HG02588 (cell line): ENCODE results near the gene KDM1B.

ENCODE experiments used
- ATAC-seq: cut with Tn5 transposase; IDR thresholded peaks from one replicate; pipeline ENCODE4 v1.9.1; 2021; ENCODE audit warnings: mild to moderate bottlenecking, moderate library complexity; ENCODE audit not compliant: unreplicated experiment

Gene KDM1B

DNA sequence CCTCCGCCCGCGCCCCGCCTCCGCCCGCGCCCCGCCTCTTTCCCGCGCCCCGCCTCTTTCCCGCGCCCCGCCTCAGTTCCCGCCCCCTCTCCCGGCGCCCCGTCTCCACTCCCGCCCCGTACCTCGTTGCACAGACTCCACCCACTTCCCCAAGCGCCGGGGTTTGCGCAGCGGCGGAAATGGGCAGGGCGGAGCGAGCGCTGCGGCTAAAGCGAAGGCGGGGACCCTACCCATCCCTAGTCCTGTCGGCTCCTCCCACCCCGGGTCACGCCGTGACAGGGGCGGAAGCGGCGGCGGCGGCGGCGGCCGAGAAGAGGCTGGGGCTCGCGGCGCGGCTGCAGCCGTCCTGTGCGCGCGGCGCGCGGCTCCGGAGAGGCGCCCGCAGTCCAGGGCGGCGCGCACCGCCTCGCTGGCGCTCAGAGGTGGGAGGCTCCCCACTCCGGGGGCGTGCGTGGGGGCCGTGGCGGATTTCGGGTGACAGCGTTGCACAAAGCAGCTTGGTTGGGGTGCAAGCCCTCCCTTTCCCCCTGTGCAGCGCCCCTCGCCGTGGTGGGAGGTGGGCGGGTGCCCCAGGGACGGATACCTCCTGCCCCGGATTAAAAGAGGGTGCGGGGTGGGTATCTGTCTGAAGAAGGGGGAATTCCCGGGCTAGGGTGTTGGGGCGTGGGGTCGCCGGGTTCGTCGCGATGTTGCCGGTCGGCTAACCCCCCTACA, at the start of gene KDM1B:
KDM1B (plus strand) TSS at position 273 of the 714 bp plus-strand sequence. CDS start 4,474 bp downstream, outside the sequence.
- ATAC-seq, result peak; percentile 89

- no peak for ATAC-seq
Measured at GRCh38 chr6:18107061-18107460, 48.2 kb upstream of the KDM1B start.

DNA sequence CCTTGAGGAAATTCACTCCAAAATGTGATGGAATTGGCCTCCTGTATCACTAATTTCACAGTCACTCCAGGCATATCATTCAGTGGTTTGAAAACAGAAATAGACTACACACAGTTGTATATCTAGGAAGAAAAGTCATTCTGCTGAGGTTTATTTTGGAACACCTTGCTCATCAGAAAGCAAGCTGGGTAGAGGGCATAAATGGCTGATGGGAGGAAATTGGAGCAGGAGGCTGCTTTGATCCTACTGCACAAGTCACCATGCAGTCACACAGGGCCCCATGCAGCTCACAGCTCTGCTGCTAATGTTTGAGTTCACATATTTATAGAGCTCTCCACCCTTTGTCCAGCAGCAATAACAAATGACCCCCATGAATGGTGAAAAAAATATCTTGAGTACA, 45.1 kb upstream of the KDM1B start:
- ATAC-seq, result no peak

GRCh38 chr6:18115356-18115755, 39.9 kb upstream of the KDM1B start:
- no peak for ATAC-seq

DNA sequence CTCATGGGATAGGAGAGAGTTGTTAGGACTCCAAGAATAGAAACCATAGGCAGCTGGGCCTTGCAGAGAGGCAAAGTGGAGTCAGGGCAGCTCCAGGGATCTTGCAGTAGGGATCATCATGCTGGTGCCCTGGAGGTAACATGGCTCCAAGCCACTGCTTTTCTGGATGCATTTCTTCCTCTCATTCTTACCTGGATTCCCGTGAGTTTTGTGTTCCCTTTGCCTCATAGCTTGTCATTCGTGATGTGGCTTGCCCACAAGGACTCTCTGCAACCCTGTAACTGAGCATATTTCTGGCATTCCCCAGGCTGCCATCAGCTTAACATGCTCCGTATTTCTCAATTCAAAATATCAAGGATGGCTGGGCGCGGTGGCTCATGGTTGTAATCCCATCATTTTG, 38.1 kb upstream of the KDM1B start:
- no peak for ATAC-seq

- ATAC-seq, result no peak
Measured at GRCh38 chr6:18118330-18118729, 36.9 kb upstream of the KDM1B start.

- no peak for ATAC-seq
Measured at GRCh38 chr6:18119236-18119635, 36.0 kb upstream of the KDM1B start.

- ATAC-seq, result no peak
Measured at GRCh38 chr6:18121580-18122127, 33.6 kb upstream of the KDM1B start.

- ATAC-seq, result peak; percentile 100
Measured at GRCh38 chr6:18122128-18123093, 32.8 kb upstream of the KDM1B start, which contains the start of gene NHLRC1. Gene NHLRC1 (minus strand): TSS chr6:18122677. CDS start chr6:18122606, 71 bp downstream.

- ATAC-seq, result no peak
Measured at GRCh38 chr6:18126121-18126520, 29.1 kb upstream of the KDM1B start.

DNA sequence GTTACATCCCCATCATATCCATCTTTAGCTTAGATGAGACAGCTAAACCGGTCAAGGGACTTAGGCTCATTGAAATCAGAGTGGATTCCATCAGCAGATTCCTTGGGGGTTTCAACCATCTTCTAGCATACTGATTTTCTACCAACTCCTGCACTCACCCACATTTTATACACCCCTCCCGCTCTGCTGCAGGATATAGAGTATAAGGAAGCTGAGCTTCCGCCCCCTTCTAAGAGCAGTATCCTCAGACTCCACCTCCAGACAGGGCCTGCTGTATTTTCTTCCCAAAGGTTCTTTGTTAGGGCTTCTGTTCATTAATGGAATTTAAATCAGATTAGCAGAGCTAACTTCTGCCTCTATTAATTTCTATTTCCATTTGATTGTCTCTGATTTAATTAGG, 22.9 kb upstream of the KDM1B start:
- ATAC-seq, result no peak

DNA sequence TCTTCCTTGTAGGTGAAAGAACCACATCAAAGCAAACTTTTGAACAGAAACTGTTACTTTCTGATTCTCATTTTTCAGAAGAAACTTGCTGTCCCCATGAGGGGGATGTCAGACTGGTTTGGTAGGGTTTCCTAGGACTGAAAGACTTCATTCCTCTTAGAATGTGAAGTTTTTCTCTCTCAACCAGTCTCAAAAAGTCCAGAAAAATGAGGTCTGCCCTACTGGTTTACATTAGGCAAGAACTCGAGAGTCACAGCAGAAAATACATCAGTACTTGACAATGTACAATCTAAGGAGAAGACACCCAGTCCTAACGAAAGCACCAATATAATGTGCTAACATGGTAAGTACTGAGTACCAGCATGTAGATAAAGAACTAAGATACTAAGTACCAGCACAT, 20.1 kb upstream of the KDM1B start:
- ATAC-seq, result no peak

GRCh38 chr6:18136260-18136659, 19.0 kb upstream of the KDM1B start:
- no peak for ATAC-seq

DNA sequence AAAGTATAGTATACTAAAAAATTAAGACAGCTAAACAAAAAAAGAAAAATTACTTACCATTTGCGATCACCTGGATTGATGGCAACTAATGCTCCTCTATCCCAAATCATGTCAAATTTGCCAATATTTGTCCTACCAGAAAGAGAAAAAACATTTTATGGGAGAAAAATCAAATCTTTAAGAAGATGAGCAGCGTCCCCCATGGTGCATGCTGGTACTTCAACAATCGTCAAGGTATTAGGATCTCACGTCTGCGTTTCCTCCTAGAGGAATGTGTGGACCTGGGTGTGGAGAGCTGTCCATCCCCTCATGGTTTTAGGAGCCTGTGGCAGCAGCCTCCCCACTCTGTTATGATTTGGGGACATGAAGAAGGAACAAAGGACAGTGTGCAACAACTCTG, 16.3 kb upstream of the KDM1B start:
- no peak for ATAC-seq

DNA sequence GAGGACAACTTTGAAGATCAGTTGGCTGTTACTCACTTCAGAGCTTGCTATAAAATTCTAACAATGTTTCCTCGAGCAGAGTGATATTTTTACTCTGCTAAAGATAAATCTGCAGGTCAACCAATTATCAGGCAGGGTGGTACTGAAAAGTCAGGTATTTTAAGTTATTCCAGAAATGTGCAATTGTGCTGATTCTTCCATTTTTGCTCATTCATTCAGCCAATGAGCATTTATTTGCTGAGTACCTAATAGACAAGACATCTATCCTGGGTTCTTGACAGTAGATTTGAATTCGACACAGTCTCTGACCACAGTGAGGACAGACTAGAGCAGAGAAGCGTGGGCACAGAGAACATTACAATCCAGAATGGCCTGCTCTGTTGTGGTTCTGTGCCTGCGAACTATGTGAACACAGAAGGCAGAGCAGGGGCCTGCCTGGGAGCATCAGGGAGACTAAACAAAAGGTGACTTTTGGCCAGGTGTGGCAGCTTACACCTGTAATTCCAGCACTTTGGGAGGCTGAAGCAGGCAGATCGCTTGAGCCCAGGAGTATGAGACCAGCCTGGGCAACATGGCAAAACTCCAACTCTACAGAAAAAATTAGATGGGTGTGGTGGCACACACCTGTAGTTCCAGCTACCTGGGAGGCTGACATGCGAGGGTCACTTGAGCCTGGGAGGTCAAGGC, 15.1 kb upstream of the KDM1B start:
- no peak for ATAC-seq

DNA sequence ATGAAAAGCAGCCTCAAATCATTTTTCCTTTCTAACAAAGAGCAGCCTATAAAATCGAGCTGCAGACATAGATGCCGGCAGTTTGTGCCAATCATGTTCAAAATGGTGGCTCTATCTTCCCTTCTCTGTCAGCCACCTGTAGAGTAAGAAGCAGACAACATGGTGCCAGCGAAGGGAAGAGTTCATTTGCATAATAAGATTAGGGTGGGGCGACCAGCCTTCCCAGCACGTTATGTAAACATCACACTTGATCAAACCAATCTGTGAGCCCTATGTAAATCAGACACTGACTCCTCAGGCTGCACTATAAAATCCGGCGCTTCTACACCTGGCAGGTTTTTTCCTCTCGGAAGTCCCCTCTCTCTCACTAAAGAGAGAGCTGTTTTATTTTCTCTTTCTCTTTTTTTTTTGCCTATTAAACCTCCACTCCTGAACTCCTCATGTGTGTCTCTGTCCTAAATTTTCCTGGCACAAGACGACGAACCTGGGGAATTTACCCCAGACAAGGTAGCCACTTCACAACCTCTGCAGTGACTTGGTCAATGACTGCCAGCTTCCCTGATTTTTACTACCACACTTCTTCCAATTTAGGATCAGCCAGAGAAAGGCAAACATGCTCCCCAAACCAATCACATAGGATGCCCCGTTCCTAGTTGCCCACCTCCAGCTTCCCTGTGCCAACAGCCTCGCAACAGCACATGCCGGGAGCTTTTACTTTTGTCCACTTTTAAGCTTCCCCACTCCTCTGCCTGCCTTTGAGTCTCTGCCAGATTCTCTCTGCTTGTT, 13.2 kb upstream of the KDM1B start:
- no peak for ATAC-seq

DNA sequence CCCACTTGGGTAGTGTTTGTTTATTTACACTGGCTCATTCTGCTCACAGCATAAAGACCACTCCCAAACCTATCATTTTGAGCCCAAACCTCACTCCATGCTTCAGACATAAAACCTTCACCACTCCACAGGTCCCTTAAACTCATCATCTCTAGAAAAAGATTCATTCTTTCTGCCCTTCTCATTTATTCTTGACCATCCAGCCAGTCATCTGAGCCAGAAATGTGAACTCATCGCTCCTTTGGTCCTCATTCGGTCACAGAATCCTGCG, 12.7 kb upstream of the KDM1B start:
- ATAC-seq, result no peak

- ATAC-seq, result no peak
Measured at GRCh38 chr6:18147160-18147559, 8.1 kb upstream of the KDM1B start.

- no peak for ATAC-seq
Measured at GRCh38 chr6:18147616-18148015, 7.6 kb upstream of the KDM1B start.

- no peak for ATAC-seq
Measured at GRCh38 chr6:18148304-18149025, 6.8 kb upstream of the KDM1B start.
